ENCODE measurements around the gene C12orf42. TPM values are rescaled to one million over a fixed set of nuclear protein-coding genes. Genes with fewer than 3 reads are reported as not detected.

The C12orf42 gene
- total RNA-seq, 2 donors from 2014 or later: not detected

- no peak overlapping the region for H3K27ac ChIP-seq
- intact Hi-C loops (cut with DNase I): no loop called here
- H3K4me3 ChIP-seq: no peak overlapping the region
- no peak for DNase-seq
- H3K9me3 ChIP-seq: no peaks in the 10 kb centered on the region
- H3K36me3 ChIP-seq: no peaks in the 10 kb centered on the region
- no peak for TF ChIP-seq CTCF (IDR thresholded peaks at IDR 0.05)
- no peak overlapping the region for H3K9ac ChIP-seq (ENCODE audit: low read depth in 2 of 2, low read length in 2 of 2)
- H3K27me3 ChIP-seq: no peaks in the 10 kb centered on the region
- H3K4me1 ChIP-seq: no peaks in the 10 kb centered on the region
Measured at GRCh38 chr12:103382119-103382518, 113.6 kb downstream of the C12orf42 start.

GRCh38 chr12:103379670-103380069 lies 116.1 kb downstream of the C12orf42 start:
- intact Hi-C loops (cut with DNase I): no loop called here
- TF ChIP-seq CTCF (IDR thresholded peaks at IDR 0.05): no peak
- Histone ChIP-seq H3K4me3 (no peak overlapping the region), H3K36me3 (no peaks in the 10 kb centered on the region), H3K27me3 (no peaks in the 10 kb centered on the region), H3K4me1 (no peaks in the 10 kb centered on the region), H3K9ac (ENCODE audit: low read depth in 2 of 2, low read length in 2 of 2) (no peak overlapping the region), H3K9me3 (no peaks in the 10 kb centered on the region), H3K27ac (no peak overlapping the region)
- no peak for DNase-seq

- H3K27me3 ChIP-seq: no peaks in the 10 kb centered on the region
- no peak overlapping the region for H3K27ac ChIP-seq
- no peak overlapping the region for H3K9ac ChIP-seq (ENCODE audit: low read depth in 2 of 2, low read length in 2 of 2)
- H3K36me3 ChIP-seq: no peaks in the 10 kb centered on the region
- H3K4me3 ChIP-seq: no peak overlapping the region
- H3K4me1 ChIP-seq: no peaks in the 10 kb centered on the region
- intact Hi-C loops (cut with DNase I): no loop called here
- no peaks in the 10 kb centered on the region for H3K9me3 ChIP-seq
- no peak for DNase-seq
- no peak for TF ChIP-seq CTCF (IDR thresholded peaks at IDR 0.05)
Measured at GRCh38 chr12:103373088-103373523, 122.7 kb downstream of the C12orf42 start.

GRCh38 chr12:103369929-103370328 lies 125.8 kb downstream of the C12orf42 start:
- intact Hi-C loops (cut with DNase I): no loop called here
- Histone ChIP-seq H3K4me1 (no peaks in the 10 kb centered on the region), H3K9ac (ENCODE audit: low read depth in 2 of 2, low read length in 2 of 2) (no peak overlapping the region), H3K36me3 (no peaks in the 10 kb centered on the region), H3K27ac (no peak overlapping the region), H3K4me3 (no peak overlapping the region), H3K27me3 (no peaks in the 10 kb centered on the region), H3K9me3 (no peaks in the 10 kb centered on the region)
- DNase-seq: no peak
- TF ChIP-seq CTCF (IDR thresholded peaks at IDR 0.05): no peak

GRCh38 chr12:103368167-103368566 lies 127.6 kb downstream of the C12orf42 start:
- Histone ChIP-seq H3K4me1 (no peaks in the 10 kb centered on the region), H3K27ac (no peak overlapping the region), H3K4me3 (no peak overlapping the region), H3K27me3 (no peaks in the 10 kb centered on the region), H3K9me3 (no peaks in the 10 kb centered on the region), H3K36me3 (no peaks in the 10 kb centered on the region), H3K9ac (ENCODE audit: low read depth in 2 of 2, low read length in 2 of 2) (no peak overlapping the region)
- no peak for TF ChIP-seq CTCF (IDR thresholded peaks at IDR 0.05)
- no peak for DNase-seq
- intact Hi-C loops (cut with DNase I): no loop called here

- TF ChIP-seq CTCF (IDR thresholded peaks at IDR 0.05): no peak
- Histone ChIP-seq H3K9me3 (no peaks in the 10 kb centered on the region), H3K36me3 (no peaks in the 10 kb centered on the region), H3K27me3 (no peaks in the 10 kb centered on the region), H3K9ac (ENCODE audit: low read depth in 2 of 2, low read length in 2 of 2) (no peak overlapping the region), H3K27ac (no peak overlapping the region), H3K4me1 (no peaks in the 10 kb centered on the region), H3K4me3 (no peak overlapping the region)
- intact Hi-C loops (cut with DNase I): no loop called here
- DNase-seq: no peak
Measured at GRCh38 chr12:103354403-103354802, 141.4 kb downstream of the C12orf42 start.
